H1 (cell line): ENCODE results near the gene SORBS1. TPM values are rescaled to one million over a fixed set of nuclear protein-coding genes. Genes with fewer than 3 reads are reported as not detected.

Experiments
- JUND ChIP-seq: IDR thresholded peaks from 2 replicates; pipeline ENCODE4 v1.6.1; 2011; ENCODE audit warnings: mild to moderate bottlenecking, improper control_type of control experiment, low read length
- POLR2A ChIP-seq, 2 experiments: IDR thresholded peaks; 1 replicate in 1 of 2; 2 replicates in 1 of 2; pipeline ENCODE4 v1.6.1; 2011; ENCODE audit warnings: low read depth in 2 of 2, low read length in 2 of 2, mild to moderate bottlenecking in 2 of 2; ENCODE audit errors: control extremely low read depth in 1 of 2
- RXRA ChIP-seq: IDR thresholded peaks from 2 replicates; pipeline ENCODE4 v1.6.1; 2011; ENCODE audit warnings: low read depth, mild to moderate bottlenecking, low read length, moderate library complexity; ENCODE audit not compliant: insufficient read depth
- polyA plus RNA-seq, 7 experiments: library from polyadenylated mRNA; depleted of rRNA in 3 of 7; stranded (reverse) in 5 of 7; unstranded in 2 of 7; fragments of >200 nt in 5 of 7; fragments of 200-250 nt in 2 of 7; gene quantifications; 1 replicate in 5 of 7; 2 replicates in 1 of 7; 4 replicates in 1 of 7; pipeline versions ENCODE4 v1.2.1 to v1.2.3, GENCODE V29; 2011 to 2013; ENCODE audit warnings: missing spikeins in 2 of 7, mixed read lengths in 2 of 7
- total RNA-seq: library from RNA; stranded (reverse); fragmentation: NEBNext Ultra II Directional; extraction: Animal tissue kit (Norgen Biotek cat#: 25700); gene quantifications from 2 replicates; pipeline ENCODE4 v1.2.1, GENCODE V29; 2021

SORBS1 gene
- total and polyA plus RNA-seq, 2 of the 8 experiments (the other 6 are each of a cell fraction or from before 2014, with no cell fraction given): 16.0 to 35.0 TPM

DNA sequence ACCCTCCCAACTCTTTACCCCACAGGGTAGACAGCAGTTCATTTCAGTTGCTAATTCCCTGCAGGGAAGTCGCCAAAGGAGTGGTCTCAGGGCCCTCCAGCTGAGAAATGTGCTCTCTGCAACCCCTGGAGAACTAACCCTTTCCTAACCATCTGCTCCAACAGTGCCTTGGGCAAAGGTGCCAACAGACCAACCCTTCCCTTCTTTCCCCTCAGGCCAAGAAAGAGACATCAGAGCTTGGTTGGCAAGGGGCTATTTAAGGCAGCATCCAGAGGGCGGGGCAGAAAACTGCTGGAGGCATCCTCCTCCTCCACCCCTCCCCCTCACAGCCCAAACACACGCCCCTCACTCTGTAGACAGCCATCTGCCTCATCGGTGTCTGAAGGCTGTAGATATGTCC lies 1.7 kb downstream of the SORBS1 start (continued):
- TF ChIP-seq RXRA (no peak), POLR2A (IDR thresholded peaks at IDR 0.05; ENCODE audit: control extremely low read depth in 1 of 2, low read depth in 2 of 2, low read length in 2 of 2) (no peak), JUND (no peak)
